HS-27A (cell line): ENCODE results near the gene ITPKC.
"Not testable (repeated sequence)": the region's sequence is repeated elsewhere in the genome, so short reads cannot be mapped to it uniquely, and the experiment has no call there.

Source experiments
- DNase-seq: peaks from one replicate; pipeline ENCODE4 v3.0.0-alpha.2; 2012; ENCODE audit warnings: low read depth, missing footprints

Gene ITPKC

GRCh38 chr19:40768869-40769268, 52.0 kb downstream of the ITPKC start:
- no peak for DNase-seq

- DNase-seq = not testable (repeated sequence)
These were observed 54.4 kb downstream of the ITPKC start for GRCh38 chr19:40771101-40771862.

GRCh38 chr19:40774916-40775631, 58.2 kb downstream of the ITPKC start, which contains the start of gene MIA:
TSS of gene MIA (plus strand) at chr19:40775521. CDS start at chr19:40775543, 22 bp downstream.
- DNase-seq = no peak

- DNase-seq = no peak
These were observed 58.7 kb downstream of the ITPKC start for GRCh38 chr19:40775632-40776022.

GRCh38 chr19:40776364-40776763, 59.5 kb downstream of the ITPKC start:
- no peak for DNase-seq

- peak; percentile 96 for DNase-seq
These were observed 60.2 kb downstream of the ITPKC start for GRCh38 chr19:40776932-40777644.

- no peak for DNase-seq
These were observed 60.7 kb downstream of the ITPKC start for GRCh38 chr19:40777645-40777936.

GRCh38 chr19:40777937-40778705, 61.2 kb downstream of the ITPKC start, which contains the start of gene RAB4B:
TSS of gene RAB4B (plus strand) at chr19:40778247. CDS start at chr19:40778376, 129 bp downstream.
- DNase-seq = peak; percentile 100

- peak; percentile 38 for DNase-seq
These were observed 61.9 kb downstream of the ITPKC start for GRCh38 chr19:40778706-40779284.

- DNase-seq = no peak
These were observed 63.7 kb downstream of the ITPKC start for GRCh38 chr19:40780582-40780981.

- DNase-seq = no peak
These were observed 64.2 kb downstream of the ITPKC start for GRCh38 chr19:40781140-40781539.

GRCh38 chr19:40783711-40784110, 66.8 kb downstream of the ITPKC start:
- no peak for DNase-seq

- DNase-seq = not testable (repeated sequence)
These were observed 67.2 kb downstream of the ITPKC start for GRCh38 chr19:40784146-40784545.

- no peak for DNase-seq
These were observed 68.6 kb downstream of the ITPKC start for GRCh38 chr19:40785526-40785925.

- no peak for DNase-seq
These were observed 69.4 kb downstream of the ITPKC start for GRCh38 chr19:40786060-40787037.
